BJ (cell line): Measurements from ENCODE around the gene CTNNA2. TPM values are rescaled to one million over a fixed set of nuclear protein-coding genes. Genes with fewer than 3 reads are reported as not detected.

ENCODE experiments used
- CTCF ChIA-PET: fragments of 350-600 bp; formaldehyde crosslinking; extraction: SDS; loops from one replicate; lab custom pipeline; 2021; ENCODE audit warnings: antibody characterized with exemption, inconsistent platforms; lab: Yijun Ruan, JAX
- POLR2A ChIA-PET: fragments of 300-600 bp; sonication (Branson Sonifier 250); formaldehyde crosslinking; extraction: SDS; loops from one replicate; lab custom pipeline; 2021; ENCODE audit warnings: antibody characterized with exemption; lab: Charles Lee
- DNase-seq: peaks from one replicate; pipeline ENCODE4 v3.0.0-alpha.2; 2011; ENCODE audit warnings: low read depth
- H3K27me3 ChIP-seq: 2 replicates; pipeline ENCODE4 v1.6.0; 2011; ENCODE audit warnings: low read length; ENCODE audit not compliant: control insufficient read depth, insufficient read depth
- H3K36me3 ChIP-seq: 2 replicates; pipeline ENCODE4 v1.5.1; 2011; ENCODE audit warnings: low read length; ENCODE audit not compliant: control insufficient read depth, insufficient read depth
- H3K4me3 ChIP-seq: 2 replicates; pipeline ENCODE4 v1.5.1; 2011; ENCODE audit warnings: low read depth, mild to moderate bottlenecking, control low read depth, low read length
- CTCF ChIP-seq: IDR thresholded peaks from 2 replicates; pipeline ENCODE4 v1.5.1; 2011; ENCODE audit warnings: low read depth, mild to moderate bottlenecking, control low read depth, inconsistent platforms, low read length, moderate library complexity; ENCODE audit not compliant: insufficient read depth
- polyA plus RNA-seq: library from polyadenylated mRNA; depleted of rRNA; stranded (reverse); fragments of >200 nt; gene quantifications from 2 replicates; pipeline ENCODE4 v1.2.3, GENCODE V29; 2011

Gene CTNNA2
- polyA plus RNA-seq, 1 experiment, result not detected

- TF ChIP-seq CTCF, result no peak
- Histone ChIP-seq H3K36me3 (no peaks in the 10 kb centered on the region), H3K4me3 (no peak overlapping the region), H3K27me3 (no peaks in the 10 kb centered on the region)
- DNase-seq, result no peak
- ChIA-PET CTCF (no interaction called here), POLR2A (no interaction called here)
Observed at GRCh38 chr2:79569048-79569447, 56.2 kb downstream of the CTNNA2 start.

GRCh38 chr2:79573895-79574674 is 61.2 kb downstream of the CTNNA2 start:
- ChIA-PET POLR2A (no interaction called here), CTCF (no interaction called here)
- no peak overlapping the region for H3K4me3 ChIP-seq
- no peaks in the 10 kb centered on the region for H3K36me3 ChIP-seq
- TF ChIP-seq CTCF, result no peak
- H3K27me3 ChIP-seq, result no peaks in the 10 kb centered on the region
- DNase-seq, result no peak

GRCh38 chr2:79576451-79576850 is 63.6 kb downstream of the CTNNA2 start:
- ChIA-PET POLR2A (no interaction called here), CTCF (no interaction called here)
- TF ChIP-seq CTCF, result no peak
- Histone ChIP-seq H3K4me3 (no peak overlapping the region), H3K27me3 (no peaks in the 10 kb centered on the region), H3K36me3 (no peaks in the 10 kb centered on the region)
- DNase-seq, result no peak

GRCh38 chr2:79578952-79579351 is 66.1 kb downstream of the CTNNA2 start:
- H3K36me3 ChIP-seq, result no peaks in the 10 kb centered on the region
- POLR2A ChIA-PET, result no interaction called here
- no peak for TF ChIP-seq CTCF
- no peak overlapping the region for H3K4me3 ChIP-seq
- no peaks in the 10 kb centered on the region for H3K27me3 ChIP-seq
- no peak for DNase-seq
- CTCF ChIA-PET, result interaction anchor here (0.7 kb wide), 1 partner anchor 16 kb away, joined by 3 read pairs; no protein-coding TSS in a partner anchor

- POLR2A ChIA-PET, result no interaction called here
- no peaks in the 10 kb centered on the region for H3K36me3 ChIP-seq
- H3K4me3 ChIP-seq, result no peak overlapping the region
- no peak for TF ChIP-seq CTCF
- CTCF ChIA-PET, result no interaction called here
- H3K27me3 ChIP-seq, result no peaks in the 10 kb centered on the region
- no peak for DNase-seq
Observed at GRCh38 chr2:79580175-79580574, 67.3 kb downstream of the CTNNA2 start.
